ENCODE results near the gene TAS2R1.

DNA sequence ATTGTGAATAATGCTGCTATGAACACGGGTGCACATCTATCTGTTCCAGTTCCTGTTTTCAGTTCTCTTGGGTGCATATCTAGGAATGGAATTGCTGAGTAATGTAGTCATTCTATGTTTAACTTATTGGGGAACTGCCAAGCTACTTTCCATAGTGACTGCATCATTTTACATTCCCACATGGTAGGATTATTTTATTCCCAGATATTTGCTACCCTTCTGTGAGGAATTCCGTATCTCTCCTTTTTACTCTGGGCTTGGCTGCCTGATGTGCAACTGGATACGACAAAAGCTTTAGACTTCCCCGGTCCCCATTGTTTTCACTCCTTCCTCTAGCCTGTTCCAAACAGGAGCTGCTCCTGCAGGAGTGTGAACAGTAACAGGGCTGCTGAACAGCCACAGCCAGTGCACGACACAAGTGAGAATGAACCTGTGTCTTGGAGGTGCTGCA, 7.2 kb downstream of the TAS2R1 start:
- TF ChIP-seq, protein P1, sequence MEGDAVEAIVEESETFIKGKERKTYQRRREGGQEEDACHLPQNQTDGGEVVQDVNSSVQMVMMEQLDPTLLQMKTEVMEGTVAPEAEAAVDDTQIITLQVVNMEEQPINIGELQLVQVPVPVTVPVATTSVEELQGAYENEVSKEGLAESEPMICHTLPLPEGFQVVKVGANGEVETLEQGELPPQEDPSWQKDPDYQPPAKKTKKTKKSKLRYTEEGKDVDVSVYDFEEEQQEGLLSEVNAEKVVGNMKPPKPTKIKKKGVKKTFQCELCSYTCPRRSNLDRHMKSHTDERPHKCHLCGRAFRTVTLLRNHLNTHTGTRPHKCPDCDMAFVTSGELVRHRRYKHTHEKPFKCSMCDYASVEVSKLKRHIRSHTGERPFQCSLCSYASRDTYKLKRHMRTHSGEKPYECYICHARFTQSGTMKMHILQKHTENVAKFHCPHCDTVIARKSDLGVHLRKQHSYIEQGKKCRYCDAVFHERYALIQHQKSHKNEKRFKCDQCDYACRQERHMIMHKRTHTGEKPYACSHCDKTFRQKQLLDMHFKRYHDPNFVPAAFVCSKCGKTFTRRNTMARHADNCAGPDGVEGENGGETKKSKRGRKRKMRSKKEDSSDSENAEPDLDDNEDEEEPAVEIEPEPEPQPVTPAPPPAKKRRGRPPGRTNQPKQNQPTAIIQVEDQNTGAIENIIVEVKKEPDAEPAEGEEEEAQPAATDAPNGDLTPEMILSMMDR (IDR thresholded peaks at IDR 0.05) = no peak
- no peak for TF ChIP-seq ZFX (IDR thresholded peaks at IDR 0.05; ENCODE audit: borderline replicate concordance)

All from 22Rv1 (cell line).